BJ (cell line): Measurements from ENCODE around the gene CCDC148. TPM values are rescaled to one million over a fixed set of nuclear protein-coding genes. Genes with fewer than 3 reads are reported as not detected.

Experiments used
- CTCF ChIA-PET: fragments of 350-600 bp; formaldehyde crosslinking; extraction: SDS; loops from one replicate; lab custom pipeline; 2021; ENCODE audit warnings: antibody characterized with exemption, inconsistent platforms; lab: Yijun Ruan, JAX
- POLR2A ChIA-PET: fragments of 300-600 bp; sonication (Branson Sonifier 250); formaldehyde crosslinking; extraction: SDS; loops from one replicate; lab custom pipeline; 2021; ENCODE audit warnings: antibody characterized with exemption; lab: Charles Lee
- DNase-seq: peaks from one replicate; pipeline ENCODE4 v3.0.0-alpha.2; 2011; ENCODE audit warnings: low read depth
- H3K27me3 ChIP-seq: 2 replicates; pipeline ENCODE4 v1.6.0; 2011; ENCODE audit warnings: low read length; ENCODE audit not compliant: control insufficient read depth, insufficient read depth
- H3K36me3 ChIP-seq: 2 replicates; pipeline ENCODE4 v1.5.1; 2011; ENCODE audit warnings: low read length; ENCODE audit not compliant: control insufficient read depth, insufficient read depth
- H3K4me3 ChIP-seq: 2 replicates; pipeline ENCODE4 v1.5.1; 2011; ENCODE audit warnings: low read depth, mild to moderate bottlenecking, control low read depth, low read length
- CTCF ChIP-seq: IDR thresholded peaks from 2 replicates; pipeline ENCODE4 v1.5.1; 2011; ENCODE audit warnings: low read depth, mild to moderate bottlenecking, control low read depth, inconsistent platforms, low read length, moderate library complexity; ENCODE audit not compliant: insufficient read depth
- polyA plus RNA-seq: library from polyadenylated mRNA; depleted of rRNA; stranded (reverse); fragments of >200 nt; gene quantifications from 2 replicates; pipeline ENCODE4 v1.2.3, GENCODE V29; 2011

CCDC148 gene
- polyA plus RNA-seq, 1 experiment = 0.75 TPM

GRCh38 chr2:158174495-158174894, 282.1 kb downstream of the CCDC148 start:
- ChIA-PET CTCF (interaction anchor here (1.4 kb wide), 1 partner anchor 150 kb away, joined by 3 read pairs; no protein-coding TSS in a partner anchor), POLR2A (no interaction called here)
- Histone ChIP-seq H3K36me3 (no peaks in the 10 kb centered on the region), H3K27me3 (no peaks in the 10 kb centered on the region; the same call in 1 of the 2 replicates), H3K4me3 (no peak overlapping the region)
- no peak for TF ChIP-seq CTCF
- DNase-seq = no peak

GRCh38 chr2:158172719-158173118, 283.8 kb downstream of the CCDC148 start:
- no peak for TF ChIP-seq CTCF
- DNase-seq = no peak
- POLR2A ChIA-PET = no interaction called here
- Histone ChIP-seq H3K36me3 (no peaks in the 10 kb centered on the region), H3K27me3 (no peaks in the 10 kb centered on the region; the same call in 1 of the 2 replicates), H3K4me3 (no peak overlapping the region)
- CTCF ChIA-PET = no interaction called here

- CTCF ChIA-PET = no interaction called here
- TF ChIP-seq CTCF = no peak
Measured at GRCh38 chr2:158154596-158154995, 302.0 kb downstream of the CCDC148 start.

GRCh38 chr2:158153270-158154015, 303.1 kb downstream of the CCDC148 start:
- H3K4me3 ChIP-seq = no peak overlapping the region
- DNase-seq = no peak
- peaks cover 2% of the 10 kb centered on the region; the same call in 1 of the 2 replicates for H3K27me3 ChIP-seq
- TF ChIP-seq CTCF = no peak
- POLR2A ChIA-PET = no interaction called here
- CTCF ChIA-PET = no interaction called here
- H3K36me3 ChIP-seq = no peaks in the 10 kb centered on the region

More at GRCh38 chr2:158154596-158154995, 302.0 kb downstream of the CCDC148 start:
- Histone ChIP-seq H3K27me3 (peaks cover 2% of the 10 kb centered on the region; the same call in 1 of the 2 replicates), H3K4me3 (no peak overlapping the region), H3K36me3 (no peaks in the 10 kb centered on the region)
- POLR2A ChIA-PET = no interaction called here
- no peak for DNase-seq

GRCh38 chr2:158144914-158145625, 311.5 kb downstream of the CCDC148 start:
- DNase-seq = no peak
- ChIA-PET CTCF (no interaction called here), POLR2A (no interaction called here)
- Histone ChIP-seq H3K36me3 (no peaks in the 10 kb centered on the region), H3K4me3 (no peak overlapping the region), H3K27me3 (no peaks in the 10 kb centered on the region)
- no peak for TF ChIP-seq CTCF
